Left ventricle myocardium inferior (tissue), 1 donor: ENCODE data around the gene KDM7A. TPM values are rescaled to one million over a fixed set of nuclear protein-coding genes. Genes with fewer than 3 reads are reported as not detected.

Source experiments
- DNase-seq: peaks from one replicate; pipeline ENCODE4 v3.0.0-alpha.2; 2020
- H3K27ac ChIP-seq: fragments of 200-600 bp; replicated peaks from 2 replicates; pipeline ENCODE4 v1.8.0; 2021
- H3K27me3 ChIP-seq: fragments of 200-600 bp; 2 replicates; pipeline ENCODE4 v1.8.0; 2021; ENCODE audit warnings: low read depth
- H3K36me3 ChIP-seq: fragments of 200-600 bp; 2 replicates; pipeline ENCODE4 v1.8.0; 2021
- H3K4me1 ChIP-seq: fragments of 200-600 bp; 2 replicates; pipeline ENCODE4 v1.8.0; 2021
- H3K4me3 ChIP-seq: fragments of 200-600 bp; 2 replicates; pipeline ENCODE4 v1.8.0; 2021; ENCODE audit warnings: mild to moderate bottlenecking, moderate library complexity
- H3K9me3 ChIP-seq: fragments of 200-600 bp; replicated peaks from 2 replicates; pipeline ENCODE4 v1.8.0; 2021
- CTCF ChIP-seq: fragments of 200-600 bp; IDR thresholded peaks from 2 replicates; pipeline ENCODE4 v1.8.0; 2021; ENCODE audit warnings: antibody characterized with exemption, mild to moderate bottlenecking, borderline replicate concordance
- intact Hi-C: fragments of 100-400 bp; cut with micrococcal nuclease; formaldehyde crosslinking; loops from one replicate; pipeline ENCODE4 v1.11.0; 2022
- total RNA-seq: library from RNA; stranded (reverse); fragmentation: NEBNext Ultra II Directional; extraction: Animal tissue kit (Norgen Biotek cat#: 25700); gene quantifications from one replicate; pipeline ENCODE4 v1.2.1, GENCODE V29; 2021
- donor health status: DM: no; HTN: yes; CAD: no; lungs with severe emphysema.

KDM7A gene
- total RNA-seq, 1 donor from 2014 or later, result 8.2 TPM

DNA sequence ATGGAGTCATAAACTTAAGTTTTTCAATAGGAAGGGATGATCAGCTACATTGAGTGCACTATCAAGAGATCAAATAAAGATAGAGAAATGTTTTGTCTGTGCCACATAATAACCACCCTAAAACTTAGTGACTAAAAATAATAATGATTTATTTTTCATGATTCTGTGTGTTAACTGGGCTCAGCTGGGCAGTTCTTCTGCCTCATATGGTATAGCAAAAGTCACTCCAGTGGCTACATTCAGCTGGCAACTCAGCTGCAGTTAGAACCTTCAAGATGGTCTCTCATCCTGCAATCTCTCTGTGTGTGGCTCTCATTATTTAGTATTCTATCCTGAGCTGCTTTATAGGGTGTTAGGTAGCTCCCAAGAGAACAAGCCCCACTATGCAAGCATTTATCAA, 106.2 kb downstream of the KDM7A start:
- DNase-seq, result no peak
- TF ChIP-seq CTCF, result no peak
- Histone ChIP-seq H3K9me3 (peaks cover 49% of the 10 kb centered on the region), H3K4me3 (no peak overlapping the region), H3K36me3 (no peaks in the 10 kb centered on the region), H3K4me1 (no peaks in the 10 kb centered on the region), H3K27me3 (no peaks in the 10 kb centered on the region), H3K27ac (no peak overlapping the region)
- intact Hi-C loops, result no loop called here

GRCh38 chr7:140069298-140069949, 107.4 kb downstream of the KDM7A start:
- H3K27me3 ChIP-seq, result no peaks in the 10 kb centered on the region
- intact Hi-C loops, result no loop called here
- no peaks in the 10 kb centered on the region for H3K36me3 ChIP-seq
- H3K4me3 ChIP-seq, result no peak overlapping the region
- H3K4me1 ChIP-seq, result no peaks in the 10 kb centered on the region
- no peak for DNase-seq
- TF ChIP-seq CTCF, result no peak
- H3K27ac ChIP-seq, result no peak overlapping the region
- H3K9me3 ChIP-seq, result peaks cover 49% of the 10 kb centered on the region

DNA sequence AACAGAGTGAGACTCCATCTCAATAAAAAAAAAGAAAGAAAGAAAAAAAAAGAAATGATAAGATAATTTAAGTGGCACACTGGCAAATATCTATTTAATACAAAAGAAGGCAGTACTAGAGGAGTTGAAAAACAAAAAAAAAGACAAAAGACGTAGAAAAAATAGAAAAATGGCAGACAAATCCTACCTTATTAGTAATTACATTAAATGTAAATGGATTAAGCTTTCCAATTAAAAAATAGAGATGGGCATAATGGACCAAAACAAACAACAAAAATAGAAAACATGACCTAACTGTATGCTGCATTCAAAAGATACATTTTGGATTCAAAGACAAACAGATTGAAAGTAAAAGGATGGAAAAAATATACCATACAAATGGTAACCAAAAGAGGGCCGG, 108.8 kb downstream of the KDM7A start:
- Histone ChIP-seq H3K4me3 (no peak overlapping the region), H3K27me3 (no peaks in the 10 kb centered on the region), H3K36me3 (no peaks in the 10 kb centered on the region), H3K9me3 (peaks cover 49% of the 10 kb centered on the region), H3K27ac (no peak overlapping the region), H3K4me1 (peaks cover 8% of the 10 kb centered on the region)
- TF ChIP-seq CTCF, result no peak
- DNase-seq, result no peak
- intact Hi-C loops, result no loop called here

GRCh38 chr7:140067052-140067451, 109.7 kb downstream of the KDM7A start:
- H3K27me3 ChIP-seq, result no peaks in the 10 kb centered on the region
- intact Hi-C loops, result no loop called here
- H3K4me1 ChIP-seq, result peaks cover 16% of the 10 kb centered on the region
- no peak for DNase-seq
- no peak overlapping the region for H3K27ac ChIP-seq
- no peak for TF ChIP-seq CTCF
- no peaks in the 10 kb centered on the region for H3K36me3 ChIP-seq
- no peak overlapping the region for H3K4me3 ChIP-seq
- H3K9me3 ChIP-seq, result peaks cover 49% of the 10 kb centered on the region

DNA sequence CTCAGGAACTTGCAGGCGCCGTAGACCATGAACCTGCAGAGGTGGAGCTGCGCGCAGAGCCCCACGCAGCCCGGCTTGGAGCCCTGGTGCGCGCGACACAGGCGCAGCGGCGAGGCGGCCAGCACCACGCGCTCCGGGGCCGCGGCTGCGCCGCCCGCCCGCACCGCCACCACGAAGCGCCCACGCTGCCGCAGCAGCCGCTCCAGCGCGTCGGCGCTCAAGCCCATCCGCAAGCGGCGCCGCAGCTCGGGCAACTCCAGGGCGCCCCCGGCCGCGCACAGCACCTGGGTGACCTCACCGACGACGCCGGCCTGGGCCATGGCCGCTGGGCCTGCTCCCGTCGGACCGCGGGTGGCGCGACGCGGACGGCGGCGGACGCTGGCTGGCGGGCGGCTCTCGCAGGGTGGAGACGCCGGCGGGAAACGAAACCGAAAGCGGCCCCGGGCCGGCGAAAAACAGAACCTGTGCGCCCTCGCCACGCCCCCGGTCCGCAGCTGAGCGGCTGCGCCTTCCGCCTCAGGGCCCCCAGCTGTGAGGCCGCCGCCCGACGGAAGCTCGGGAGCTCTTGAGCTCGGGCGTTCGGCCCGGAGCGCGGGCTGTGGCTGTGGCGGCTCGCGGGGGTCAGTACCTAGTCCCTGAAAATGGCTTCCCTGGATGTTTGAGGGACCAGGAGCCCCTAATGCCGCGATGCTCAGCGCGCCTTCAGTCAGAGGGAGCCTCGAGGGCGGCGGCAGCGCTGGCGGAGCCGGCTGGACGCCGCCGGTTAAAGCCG, 114.1 kb downstream of the KDM7A start, which contains the start of gene PARP12:
TSS of gene PARP12 (minus strand) at position 424 of the 772 bp plus-strand sequence. CDS start at position 320, 104 bp downstream.
- H3K9me3 ChIP-seq, result peaks cover 21% of the 10 kb centered on the region
- peaks cover 3% of the 10 kb centered on the region for H3K36me3 ChIP-seq
- no peaks in the 10 kb centered on the region for H3K27me3 ChIP-seq
- H3K4me3 ChIP-seq, result peak within 1 kb of the TSS; percentile 85
- intact Hi-C loops, result no loop called here
- peak within 1 kb of the TSS; percentile 94 for H3K27ac ChIP-seq
- TF ChIP-seq CTCF, result peak; percentile 8
- peaks cover 52% of the 10 kb centered on the region for H3K4me1 ChIP-seq
- peak; percentile 94 for DNase-seq
